ENCODE results near the gene KRTAP10-9. TPM values are rescaled to one million over a fixed set of nuclear protein-coding genes. Genes with fewer than 3 reads are reported as not detected.
"Not testable (repeated sequence)": the region's sequence is repeated elsewhere in the genome, so short reads cannot be mapped to it uniquely, and the experiment has no call there.

The KRTAP10-9 gene
- total RNA-seq, 2 donors from 2014 or later: not detected

DNA sequence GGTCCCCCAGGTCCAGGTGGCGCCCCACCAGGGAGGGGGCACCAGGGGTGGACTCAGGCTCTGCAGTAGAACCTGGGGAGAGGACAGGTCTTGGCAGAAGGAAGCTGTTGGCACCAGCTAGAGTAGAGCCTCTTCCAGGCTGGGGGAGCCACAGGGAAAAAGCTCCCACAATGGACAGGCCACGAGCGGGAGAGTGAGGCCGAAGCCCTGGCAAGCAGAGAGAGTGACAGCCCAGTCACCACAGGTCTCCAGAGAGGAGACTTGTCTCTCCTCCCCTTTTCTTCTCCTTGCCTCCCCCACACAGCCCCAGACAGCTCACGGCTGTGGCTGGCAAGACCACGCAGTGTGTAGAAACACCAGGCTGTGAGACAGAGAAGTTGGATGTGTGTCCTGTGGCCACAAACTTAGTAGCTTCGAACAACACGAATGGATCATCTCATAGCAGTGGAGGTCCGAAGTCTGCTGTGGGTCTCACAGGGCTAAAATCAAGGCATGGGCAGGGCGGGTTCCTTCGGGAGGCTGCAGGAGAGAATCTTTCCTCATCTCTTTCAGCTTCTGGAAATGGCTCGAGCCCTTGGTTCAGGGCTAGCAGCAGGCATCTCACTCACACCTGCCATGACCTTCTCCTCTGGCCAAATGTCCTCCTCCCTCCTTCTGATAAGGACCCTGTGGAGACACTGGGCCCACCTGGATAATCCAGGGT lies 24.2 kb downstream of the KRTAP10-9 start:
- Mint-ChIP-seq H3K27ac (no peak overlapping the region), H3K4me3 (no peak overlapping the region), H3K9me3 (peaks cover under 1% of the 10 kb centered on the region), H3K4me1 (peaks cover 4% of the 10 kb centered on the region), H3K27me3 (no peaks in the 10 kb centered on the region), H3K36me3 (ENCODE audit: low read depth) (no peaks in the 10 kb centered on the region)
- no peak for ATAC-seq (replicated peaks)

DNA sequence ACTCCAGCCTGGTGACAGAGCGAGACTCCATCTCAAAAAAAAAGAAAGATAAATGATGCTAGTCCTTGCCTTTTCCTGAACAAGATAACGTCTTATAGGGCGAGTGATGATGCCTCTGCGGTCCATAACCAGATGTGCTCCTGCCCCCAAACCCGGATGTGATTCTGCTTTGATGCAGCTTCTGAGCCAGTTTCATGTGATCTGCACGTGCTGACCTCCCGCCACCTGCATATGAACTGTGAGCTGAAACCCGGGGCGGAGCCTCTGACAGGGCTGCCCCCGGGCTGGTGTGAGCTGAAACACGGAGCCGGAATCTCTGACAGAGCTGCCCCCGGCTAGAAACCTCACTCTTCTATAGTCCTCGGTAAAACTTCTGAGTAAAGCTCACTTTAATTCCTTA lies 26.2 kb downstream of the KRTAP10-9 start:
- Mint-ChIP-seq H3K36me3 (ENCODE audit: low read depth) (no peaks in the 10 kb centered on the region), H3K27ac (no peak overlapping the region), H3K9me3 (peaks cover 12% of the 10 kb centered on the region), H3K4me1 (peaks cover 16% of the 10 kb centered on the region), H3K4me3 (no peak overlapping the region), H3K27me3 (no peaks in the 10 kb centered on the region)
- ATAC-seq (replicated peaks): no peak

DNA sequence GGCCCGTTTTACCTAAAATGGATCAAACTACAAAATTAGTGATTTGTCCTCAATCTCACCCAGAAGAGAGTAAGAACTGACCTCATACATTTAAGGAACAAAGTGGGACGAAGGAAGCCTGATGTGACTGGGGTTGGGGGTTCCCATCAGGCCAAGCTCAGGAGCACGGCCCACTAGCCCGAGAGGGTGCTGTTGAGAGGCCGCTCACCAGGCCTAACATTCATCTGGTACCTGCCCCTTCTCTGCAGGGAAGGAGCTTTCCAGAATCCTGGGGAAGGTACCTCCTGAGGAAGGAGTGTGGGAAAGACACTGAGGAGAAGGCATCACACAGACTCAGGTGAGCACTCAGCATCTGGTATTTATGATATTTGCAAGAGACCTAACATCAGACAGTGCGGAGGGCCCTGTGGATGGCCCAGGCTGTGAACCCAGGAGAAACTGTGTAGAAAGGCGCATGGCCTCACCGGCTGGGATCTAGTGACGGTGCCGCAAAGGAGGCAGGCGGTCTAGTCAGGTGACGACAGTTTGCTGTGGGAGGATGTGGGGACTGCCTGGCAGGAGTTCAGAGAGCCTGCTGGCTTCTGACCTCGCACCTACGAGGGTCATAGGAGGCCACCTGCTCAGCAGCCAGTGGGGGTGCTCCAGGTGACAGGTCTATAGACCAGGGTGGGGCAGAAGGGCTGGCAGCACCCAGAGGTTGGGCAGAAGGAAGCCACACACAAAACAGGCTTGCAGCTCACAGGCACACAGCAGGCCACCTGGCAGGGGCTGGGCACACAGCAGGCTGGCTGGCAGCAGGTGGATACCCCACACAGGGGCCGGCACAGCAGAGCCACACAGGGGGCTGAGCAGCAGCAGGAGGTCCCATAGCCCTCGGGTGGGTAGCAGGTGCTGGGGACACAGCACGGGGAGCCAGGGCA lies 27.0 kb downstream of the KRTAP10-9 start:
- H3K27ac Mint-ChIP-seq: peak overlapping the region; percentile 50
- peaks cover 23% of the 10 kb centered on the region for H3K4me1 Mint-ChIP-seq
- H3K9me3 Mint-ChIP-seq: peaks cover 12% of the 10 kb centered on the region
- H3K4me3 Mint-ChIP-seq: peak overlapping the region; percentile 19
- ATAC-seq (replicated peaks): peak; percentile 14
- no peaks in the 10 kb centered on the region for H3K36me3 Mint-ChIP-seq (ENCODE audit: low read depth)
- H3K27me3 Mint-ChIP-seq: no peaks in the 10 kb centered on the region

DNA sequence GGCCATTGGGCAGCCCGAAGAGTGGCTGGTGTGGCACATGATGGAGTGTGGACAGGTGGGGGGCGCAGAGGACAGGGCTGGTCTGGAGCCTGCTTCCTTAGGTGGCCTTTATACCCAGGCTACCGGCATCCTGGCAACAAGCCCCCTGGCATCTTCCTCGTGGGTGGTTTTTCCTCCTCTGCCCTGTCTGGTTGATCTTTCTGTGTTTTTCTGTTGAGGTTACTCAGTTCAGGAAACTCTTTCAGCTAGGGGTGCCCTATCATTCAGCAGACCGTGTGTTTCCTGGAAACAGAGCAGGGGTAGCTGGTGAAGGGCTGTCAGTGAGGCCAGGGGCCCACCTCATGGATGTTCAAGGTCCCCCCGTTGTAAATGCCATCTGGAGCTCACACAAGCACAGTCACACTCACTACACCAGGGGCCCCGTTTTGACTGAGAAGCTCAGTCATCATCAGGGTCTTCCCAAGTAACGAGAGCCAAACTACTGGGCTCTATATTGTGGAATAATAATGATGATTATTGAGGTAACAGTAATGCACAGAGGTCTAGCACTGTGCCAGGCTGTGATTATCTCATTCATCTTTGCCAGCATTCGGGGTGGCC lies 27.8 kb downstream of the KRTAP10-9 start, which contains the start of gene KRTAP12-4:
KRTAP12-4 (minus strand) TSS at position 84 of the 600 bp plus-strand sequence; CDS start at position 39, 45 bp downstream.
- peaks cover 12% of the 10 kb centered on the region for H3K9me3 Mint-ChIP-seq
- peak within 1 kb of the TSS; percentile 50 for H3K27ac Mint-ChIP-seq
- no peaks in the 10 kb centered on the region for H3K27me3 Mint-ChIP-seq
- peak within 1 kb of the TSS; percentile 19 for H3K4me3 Mint-ChIP-seq
- peaks cover 23% of the 10 kb centered on the region for H3K4me1 Mint-ChIP-seq
- no peaks in the 10 kb centered on the region for H3K36me3 Mint-ChIP-seq (ENCODE audit: low read depth)
- no peak for ATAC-seq (replicated peaks)

DNA sequence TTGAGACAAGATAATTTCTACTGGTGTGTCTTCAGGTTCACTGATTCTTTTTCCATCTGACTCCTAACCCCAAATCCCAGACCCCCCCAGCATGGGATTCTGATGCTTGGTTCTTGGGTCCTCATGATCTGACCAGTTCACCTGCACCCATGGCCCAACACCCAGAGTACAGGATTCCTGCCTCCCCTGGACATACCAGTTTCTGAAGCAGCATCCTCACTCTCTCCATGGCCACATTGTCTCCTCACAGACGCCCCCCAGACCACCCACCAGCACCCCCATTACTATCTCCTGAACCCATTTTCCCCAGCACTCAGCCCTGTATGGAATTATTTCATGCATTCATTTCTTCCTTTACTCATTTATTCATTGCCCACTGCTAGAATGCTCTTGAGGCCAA lies 30.0 kb downstream of the KRTAP10-9 start:
- H3K4me1 Mint-ChIP-seq: peaks cover 23% of the 10 kb centered on the region
- peak overlapping the region; percentile 82 for H3K27ac Mint-ChIP-seq
- peaks cover 12% of the 10 kb centered on the region for H3K9me3 Mint-ChIP-seq
- H3K4me3 Mint-ChIP-seq: peak overlapping the region; percentile 81
- no peaks in the 10 kb centered on the region for H3K27me3 Mint-ChIP-seq
- H3K36me3 Mint-ChIP-seq (ENCODE audit: low read depth): no peaks in the 10 kb centered on the region
- no peak for ATAC-seq (replicated peaks)

DNA sequence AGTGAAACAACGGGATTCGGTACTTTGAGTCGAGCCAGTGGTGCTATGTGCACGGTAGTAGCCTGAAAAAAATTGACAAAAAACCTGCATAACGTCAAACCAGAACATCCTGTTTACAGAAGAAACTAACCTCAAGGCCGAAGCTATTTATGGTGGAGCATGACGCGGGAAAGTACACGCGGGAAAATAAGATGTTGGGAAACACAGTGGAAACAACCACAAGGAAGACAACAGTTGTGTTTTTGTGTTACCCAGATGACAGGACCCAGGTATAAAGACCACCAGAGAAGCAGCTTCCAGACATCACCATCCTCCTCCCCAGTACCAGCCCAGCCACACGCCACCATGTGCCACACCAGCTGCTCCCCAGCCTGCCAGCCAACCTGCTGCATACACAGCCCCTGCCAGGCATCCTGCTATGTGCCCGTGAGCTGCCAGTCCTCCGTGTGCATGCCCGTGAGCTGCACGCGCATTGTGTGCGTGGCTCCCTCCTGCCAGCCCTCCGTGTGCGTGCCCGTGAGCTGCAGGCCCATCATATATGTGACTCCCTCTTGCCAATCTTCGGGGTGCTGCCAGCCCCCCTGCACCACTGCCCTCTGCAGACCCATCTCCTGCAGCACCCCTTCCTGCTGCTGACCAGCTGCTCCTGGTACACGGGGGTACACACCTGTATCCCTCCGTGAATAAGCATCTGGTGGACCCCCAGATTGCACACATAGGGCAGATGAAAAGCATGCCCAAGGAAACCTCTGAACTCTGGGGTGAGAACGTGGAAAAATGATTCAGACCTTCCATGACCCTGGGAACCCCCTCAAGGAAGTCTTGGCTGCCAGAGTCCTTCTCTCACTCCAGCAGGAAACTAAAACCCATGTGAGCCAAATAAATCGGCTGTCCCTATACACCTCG lies 31.0 kb downstream of the KRTAP10-9 start, which contains the start of gene KRTAP12-3:
KRTAP12-3 (plus strand) TSS at position 298 of the 906 bp plus-strand sequence; CDS start at position 346, 48 bp downstream.
- Mint-ChIP-seq H3K4me1 (peaks cover 23% of the 10 kb centered on the region), H3K4me3 (peak within 1 kb of the TSS; percentile 81), H3K27me3 (no peaks in the 10 kb centered on the region), H3K36me3 (ENCODE audit: low read depth) (no peaks in the 10 kb centered on the region), H3K27ac (peak within 1 kb of the TSS; percentile 82), H3K9me3 (peaks cover 16% of the 10 kb centered on the region)
- peak; percentile 75 for ATAC-seq (replicated peaks)

DNA sequence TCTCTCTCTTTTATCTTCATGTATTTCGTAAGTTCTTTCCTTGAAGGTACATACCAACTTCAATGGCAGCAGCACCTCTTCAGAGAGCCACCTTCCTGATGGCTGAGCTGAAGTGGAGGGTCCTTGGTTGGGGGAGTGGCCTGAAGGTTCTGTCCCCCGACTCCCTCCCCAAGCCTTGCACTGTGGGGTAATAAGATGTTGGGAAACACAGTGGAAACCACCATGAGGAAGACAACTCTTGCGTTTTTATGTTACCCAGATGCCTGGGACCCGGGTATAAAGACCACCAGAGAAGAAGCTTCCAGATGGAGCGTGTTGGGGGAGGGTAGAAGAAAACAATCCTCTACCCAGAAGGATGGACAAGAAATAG lies 31.6 kb downstream of the KRTAP10-9 start:
- Mint-ChIP-seq H3K27me3 (no peaks in the 10 kb centered on the region), H3K4me1 (peaks cover 23% of the 10 kb centered on the region), H3K4me3 (peak overlapping the region; percentile 81), H3K27ac (peak overlapping the region; percentile 82), H3K36me3 (ENCODE audit: low read depth) (no peaks in the 10 kb centered on the region), H3K9me3 (peaks cover 16% of the 10 kb centered on the region)
- no peak for ATAC-seq (replicated peaks)

DNA sequence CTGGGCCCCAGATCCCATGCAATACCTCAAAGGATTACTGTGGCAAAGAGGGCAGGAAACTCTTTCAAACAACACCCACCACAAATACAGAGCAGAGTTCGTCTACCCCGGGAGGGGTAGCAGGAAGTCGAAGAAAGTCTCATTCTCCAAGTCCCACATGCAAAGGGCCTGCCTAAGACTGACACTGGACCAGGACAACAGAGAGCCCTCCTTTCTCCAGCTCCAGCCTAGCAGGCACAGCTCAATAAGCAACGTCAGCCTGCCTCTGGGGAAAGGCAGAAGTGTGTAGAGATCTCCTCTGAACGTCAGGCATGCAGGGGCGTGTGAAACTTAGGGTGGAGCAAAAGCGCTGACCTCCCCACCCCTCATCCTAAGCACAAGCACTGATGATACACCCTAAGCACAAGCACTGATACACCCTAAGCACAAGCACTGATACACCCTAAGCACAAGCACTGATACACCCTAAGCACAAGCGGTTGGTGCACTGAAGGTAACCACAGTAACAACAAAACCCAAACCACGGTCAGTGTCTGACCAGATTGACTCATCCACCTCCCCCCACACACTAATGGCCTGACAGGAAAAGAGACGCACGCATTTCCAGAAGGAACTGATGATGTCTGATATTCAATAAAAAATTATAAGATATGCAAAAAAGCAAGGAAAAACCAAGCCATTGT lies 32.2 kb downstream of the KRTAP10-9 start:
- peaks cover 21% of the 10 kb centered on the region for H3K4me1 Mint-ChIP-seq
- H3K9me3 Mint-ChIP-seq: peaks cover 16% of the 10 kb centered on the region
- H3K27ac Mint-ChIP-seq: peak overlapping the region; percentile 82
- H3K27me3 Mint-ChIP-seq: no peaks in the 10 kb centered on the region
- peak; percentile 56 for ATAC-seq (replicated peaks)
- H3K4me3 Mint-ChIP-seq: peak overlapping the region; percentile 81
- H3K36me3 Mint-ChIP-seq (ENCODE audit: low read depth): no peaks in the 10 kb centered on the region

DNA sequence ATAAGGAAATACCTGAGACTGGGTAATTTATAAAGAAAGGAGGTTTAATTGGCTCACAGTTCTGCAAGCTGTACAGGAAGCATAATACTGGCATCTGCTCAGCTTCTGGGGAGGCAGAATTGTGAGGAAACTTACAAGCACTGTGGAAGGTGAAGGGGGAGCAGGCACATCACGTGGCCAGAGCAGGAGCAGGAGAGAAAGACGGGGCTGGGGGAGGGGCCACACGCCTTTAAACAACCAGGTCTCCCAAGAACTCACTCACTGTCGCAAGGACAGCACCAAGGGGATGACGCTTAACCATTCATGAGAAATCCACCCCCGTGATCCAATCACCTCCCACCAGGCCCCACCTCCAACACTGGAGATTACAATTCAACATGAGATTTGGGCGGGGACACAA lies 34.7 kb downstream of the KRTAP10-9 start:
- peaks cover 11% of the 10 kb centered on the region for H3K9me3 Mint-ChIP-seq
- H3K27ac Mint-ChIP-seq; ATAC-seq (replicated peaks); H3K27me3 Mint-ChIP-seq; H3K36me3 Mint-ChIP-seq (ENCODE audit: low read depth); H3K4me3 Mint-ChIP-seq: not testable (repeated sequence)
- peaks cover 19% of the 10 kb centered on the region for H3K4me1 Mint-ChIP-seq

DNA sequence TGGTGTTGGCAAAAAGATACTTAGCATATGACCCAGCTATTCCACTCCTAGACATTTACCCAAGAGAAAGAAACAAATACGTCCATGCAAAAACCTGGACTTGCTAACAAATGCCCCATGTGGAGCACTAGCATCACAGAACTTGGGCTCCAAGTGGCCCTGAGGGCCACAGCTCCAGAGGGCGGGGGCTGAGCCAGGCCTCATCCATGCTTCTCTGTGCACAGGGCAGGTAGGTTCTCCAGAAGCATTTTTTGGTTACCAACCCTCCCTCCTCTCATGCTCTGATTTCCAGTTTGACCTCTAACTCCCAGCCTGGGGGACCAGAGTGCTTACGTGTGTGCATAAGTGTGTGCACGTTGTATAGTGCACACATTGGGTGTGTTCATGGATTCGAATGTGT lies 37.8 kb downstream of the KRTAP10-9 start:
- Mint-ChIP-seq H3K27ac (no peak overlapping the region), H3K4me3 (no peak overlapping the region), H3K4me1 (no peaks in the 10 kb centered on the region), H3K27me3 (no peaks in the 10 kb centered on the region), H3K36me3 (ENCODE audit: low read depth) (no peaks in the 10 kb centered on the region), H3K9me3 (peaks cover 13% of the 10 kb centered on the region)
- ATAC-seq (replicated peaks): no peak

DNA sequence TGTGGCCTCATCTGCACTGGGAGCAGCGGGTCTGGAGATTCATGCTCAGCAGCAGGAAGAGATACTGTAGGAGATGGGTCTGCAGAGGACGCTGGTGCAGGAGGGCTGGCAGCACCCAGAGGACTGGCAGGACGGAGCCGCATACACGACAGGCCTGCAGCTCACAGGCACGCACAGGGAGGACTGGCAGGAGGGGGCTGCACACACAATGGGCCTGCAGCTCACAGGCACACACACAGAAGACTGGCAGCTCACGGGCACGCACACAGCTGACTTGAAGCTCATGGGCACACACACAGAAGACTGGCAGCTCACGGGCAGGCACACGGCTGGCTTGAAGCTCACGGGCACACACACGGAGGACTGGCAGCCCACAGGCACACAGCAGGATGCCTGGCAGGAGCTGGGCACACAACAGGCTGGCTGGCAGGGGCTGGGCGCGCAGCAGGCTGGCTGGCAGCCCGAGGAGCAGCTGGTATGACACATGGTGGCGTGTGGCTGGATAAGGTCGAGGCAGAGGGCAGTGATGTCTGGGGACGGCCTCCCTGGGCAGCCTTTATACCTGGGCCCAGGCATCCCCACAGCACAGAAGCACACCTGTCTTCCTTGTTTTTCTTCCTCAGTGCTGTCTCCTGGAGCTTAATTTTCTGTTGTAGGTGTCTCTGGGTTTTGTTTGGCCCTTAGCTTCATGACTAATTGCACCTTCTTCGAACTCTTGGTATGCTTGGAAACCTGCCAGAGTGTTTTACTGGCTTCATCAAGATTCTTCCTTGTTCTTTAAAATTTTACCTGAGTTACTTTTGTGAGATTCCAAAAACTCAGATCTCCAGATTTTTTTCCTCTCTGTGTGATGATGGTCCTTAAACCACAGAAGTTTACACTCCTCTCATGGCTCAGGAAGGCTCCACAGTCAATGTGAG lies 39.8 kb downstream of the KRTAP10-9 start, which contains the start of gene KRTAP12-2:
KRTAP12-2 (minus strand) TSS at position 527 of the 920 bp plus-strand sequence; CDS start at position 486, 41 bp downstream.
- ATAC-seq (replicated peaks): no peak
- H3K27ac Mint-ChIP-seq: no peak within 1 kb of the TSS
- peaks cover 13% of the 10 kb centered on the region for H3K9me3 Mint-ChIP-seq
- no peaks in the 10 kb centered on the region for H3K4me1 Mint-ChIP-seq
- no peak within 1 kb of the TSS for H3K4me3 Mint-ChIP-seq
- no peaks in the 10 kb centered on the region for H3K36me3 Mint-ChIP-seq (ENCODE audit: low read depth)
- no peaks in the 10 kb centered on the region for H3K27me3 Mint-ChIP-seq

DNA sequence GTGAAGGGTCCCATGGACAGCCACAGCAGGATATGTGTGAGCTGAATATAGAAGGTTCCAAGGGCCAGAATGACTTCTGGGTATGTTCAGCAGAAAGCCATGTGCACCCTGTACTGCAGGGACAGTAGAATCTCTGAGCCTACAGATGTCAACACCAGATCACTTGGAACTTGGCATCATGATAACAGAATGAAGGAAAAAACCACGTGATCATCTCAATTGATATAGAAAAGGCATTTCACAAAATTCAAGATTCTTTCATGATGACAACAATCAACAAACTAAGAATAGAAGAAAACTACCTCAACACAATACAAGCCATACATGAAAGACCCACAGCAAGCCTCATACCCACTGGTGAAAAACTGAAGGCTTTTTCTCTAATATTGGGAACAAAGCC lies 40.7 kb downstream of the KRTAP10-9 start:
- Mint-ChIP-seq H3K4me1 (no peaks in the 10 kb centered on the region), H3K9me3 (peaks cover 9% of the 10 kb centered on the region), H3K36me3 (ENCODE audit: low read depth) (no peaks in the 10 kb centered on the region), H3K27ac (no peak overlapping the region), H3K4me3 (no peak overlapping the region), H3K27me3 (no peaks in the 10 kb centered on the region)
- no peak for ATAC-seq (replicated peaks)
